Neural cell (in vitro differentiated cells): Measurements from ENCODE around the gene ECEL1. TPM values are rescaled to one million over a fixed set of nuclear protein-coding genes. Genes with fewer than 3 reads are reported as not detected.

Experiments
- H2AFZ ChIP-seq: fragments of 200-600, 300-800 bp; sonication (generic), shearing (Covaris generic); 2 replicates; pipeline ENCODE4 v1.6.0; 2014; ENCODE audit warnings: low read depth, mild to moderate bottlenecking, antibody characterized with exemption, low read length, moderate library complexity
- H3F3A ChIP-seq: fragments of 200-600 bp; shearing (Covaris generic); 2 replicates; pipeline ENCODE4 v1.6.1; 2016; ENCODE audit warnings: mild to moderate bottlenecking, moderate library complexity, mixed read lengths, antibody characterized with exemption, low read length; ENCODE audit not compliant: insufficient read depth, poor library complexity, severe bottlenecking
- H3K27ac ChIP-seq: fragments of 200-600, 300-800 bp; sonication (generic), shearing (Covaris generic); 2 replicates; pipeline ENCODE4 v1.5.1; 2014; ENCODE audit warnings: mild to moderate bottlenecking, low read length, moderate library complexity
- H3K27me3 ChIP-seq: fragments of 300-800, 200-600 bp; sonication (generic), shearing (Covaris generic); 2 replicates; pipeline ENCODE4 v1.6.0; 2014; ENCODE audit warnings: mild to moderate bottlenecking, low read depth, low read length, moderate library complexity; ENCODE audit not compliant: insufficient read depth
- H3K36me3 ChIP-seq: fragments of 300-800, 200-600 bp; sonication (generic), shearing (Covaris generic); 2 replicates; pipeline ENCODE4 v1.5.1; 2014; ENCODE audit warnings: mild to moderate bottlenecking, antibody characterized with exemption, low read length, moderate library complexity; ENCODE audit not compliant: insufficient read depth
- H3K4me2 ChIP-seq: fragments of 300-800, 200-600 bp; sonication (generic), shearing (Covaris generic); 2 replicates; pipeline ENCODE4 v1.6.0; 2014; ENCODE audit warnings: mild to moderate bottlenecking, low read length
- H3K4me3 ChIP-seq: fragments of 300-800, 200-600 bp; sonication (generic), shearing (Covaris generic); 2 replicates; pipeline ENCODE4 v1.5.1; 2014; ENCODE audit warnings: mild to moderate bottlenecking, low read length, moderate library complexity
- H3K79me2 ChIP-seq: fragments of 200-600 bp; shearing (Covaris generic); replicated peaks from 2 replicates; pipeline ENCODE4 v1.6.0; 2014; ENCODE audit warnings: mild to moderate bottlenecking, low read length, moderate library complexity; ENCODE audit not compliant: insufficient read depth
- H3K9ac ChIP-seq: fragments of 300-800, 200-600 bp; sonication (generic), shearing (Covaris generic); 2 replicates; pipeline ENCODE4 v1.6.1; 2016; ENCODE audit warnings: mild to moderate bottlenecking, low read length, mixed read lengths
- H3K9me2 ChIP-seq: fragments of 200-600 bp; shearing (Covaris generic); 2 replicates; pipeline ENCODE4 v1.6.1; 2016; ENCODE audit warnings: mild to moderate bottlenecking, low read length, mixed read lengths; ENCODE audit not compliant: insufficient read depth
- H3K9me3 ChIP-seq: fragments of 200-600, 300-800 bp; sonication (generic), shearing (Covaris generic); 2 replicates; pipeline ENCODE4 v1.6.1; 2016; ENCODE audit warnings: mild to moderate bottlenecking, mixed run types, low read length, moderate library complexity, mixed read lengths
- H4K20me1 ChIP-seq: fragments of 200-600 bp; shearing (Covaris generic); 2 replicates; pipeline ENCODE4 v1.6.1; 2016; ENCODE audit warnings: mild to moderate bottlenecking, mixed run types; ENCODE audit not compliant: insufficient read depth
- EP300 ChIP-seq: fragments of 450-650 bp; conservative IDR thresholded peaks from 2 replicates; pipeline ENCODE4 v1.6.1; 2014; ENCODE audit warnings: antibody characterized with exemption, mild to moderate bottlenecking, moderate library complexity; ENCODE audit not compliant: poor library complexity, severe bottlenecking
- EZH2 ChIP-seq: fragments of 200-600, 300-800 bp; shearing (Covaris generic), sonication (generic); IDR thresholded peaks from 2 replicates; pipeline ENCODE4 v1.6.1; 2014; ENCODE audit warnings: antibody characterized with exemption, low read length, borderline replicate concordance, mild to moderate bottlenecking; ENCODE audit not compliant: insufficient read depth, poor library complexity, severe bottlenecking
- MXI1 ChIP-seq: fragments of 450-650 bp; conservative IDR thresholded peaks from 2 replicates; pipeline ENCODE4 v1.6.1; 2014; ENCODE audit warnings: antibody characterized with exemption, mild to moderate bottlenecking; ENCODE audit not compliant: poor library complexity, severe bottlenecking
- POLR2AphosphoS5 ChIP-seq: IDR thresholded peaks from 2 replicates; pipeline ENCODE4 v1.6.1; 2012
- RAD21 ChIP-seq: fragments of 450-650 bp; conservative IDR thresholded peaks from 2 replicates; pipeline ENCODE4 v1.6.1; 2014; ENCODE audit warnings: antibody characterized with exemption, mild to moderate bottlenecking, moderate library complexity
- SMC3 ChIP-seq: fragments of 450-650 bp; conservative IDR thresholded peaks from 2 replicates; pipeline ENCODE4 v1.6.1; 2014; ENCODE audit warnings: antibody characterized with exemption, mild to moderate bottlenecking, moderate library complexity; ENCODE audit not compliant: poor library complexity
- TAF1 ChIP-seq: IDR thresholded peaks from 2 replicates; pipeline ENCODE4 v1.6.1; 2012; ENCODE audit warnings: low read depth
- polyA plus RNA-seq: library from polyadenylated mRNA; depleted of rRNA; stranded (reverse); fragments of >200 nt; gene quantifications from 2 replicates; pipeline ENCODE4 v1.2.3, GENCODE V29; 2014
- TF ChIP-seq, protein P1 (sequence below): fragments of 450-650 bp; IDR thresholded peaks from 2 replicates; pipeline ENCODE4 v1.5.1; 2014; ENCODE audit warnings: antibody characterized with exemption, mild to moderate bottlenecking, moderate library complexity; ENCODE audit not compliant: poor library complexity, severe bottlenecking
- TF ChIP-seq, protein P2 (sequence below): IDR thresholded peaks from 2 replicates; pipeline ENCODE4 v1.6.1; 2012; ENCODE audit warnings: borderline replicate concordance

Gene ECEL1
- polyA plus RNA-seq, 1 donor from 2014 or later: 60.9 TPM

GRCh38 chr2:232480201-232481190 lies 7.1 kb downstream of the ECEL1 start:
- Histone ChIP-seq H3K4me2 (no peak overlapping the region), H3K27ac (no peak overlapping the region), H3F3A (no peaks in the 10 kb centered on the region), H2AFZ (no peak overlapping the region), H3K9me3 (no peaks in the 10 kb centered on the region), H3K4me3 (no peak overlapping the region), H3K36me3 (no peaks in the 10 kb centered on the region), H3K27me3 (peaks cover 14% of the 10 kb centered on the region), H3K79me2 (no peaks in the 10 kb centered on the region), H3K9ac (no peak overlapping the region), H3K9me2 (no peaks in the 10 kb centered on the region), H4K20me1 (no peaks in the 10 kb centered on the region)
- TF ChIP-seq EP300 (no peak), TAF1 (no peak), SMC3 (no peak), EZH2 (no peak), POLR2AphosphoS5 (no peak), MXI1 (no peak), RAD21 (no peak)
- TF ChIP-seq, protein P1, sequence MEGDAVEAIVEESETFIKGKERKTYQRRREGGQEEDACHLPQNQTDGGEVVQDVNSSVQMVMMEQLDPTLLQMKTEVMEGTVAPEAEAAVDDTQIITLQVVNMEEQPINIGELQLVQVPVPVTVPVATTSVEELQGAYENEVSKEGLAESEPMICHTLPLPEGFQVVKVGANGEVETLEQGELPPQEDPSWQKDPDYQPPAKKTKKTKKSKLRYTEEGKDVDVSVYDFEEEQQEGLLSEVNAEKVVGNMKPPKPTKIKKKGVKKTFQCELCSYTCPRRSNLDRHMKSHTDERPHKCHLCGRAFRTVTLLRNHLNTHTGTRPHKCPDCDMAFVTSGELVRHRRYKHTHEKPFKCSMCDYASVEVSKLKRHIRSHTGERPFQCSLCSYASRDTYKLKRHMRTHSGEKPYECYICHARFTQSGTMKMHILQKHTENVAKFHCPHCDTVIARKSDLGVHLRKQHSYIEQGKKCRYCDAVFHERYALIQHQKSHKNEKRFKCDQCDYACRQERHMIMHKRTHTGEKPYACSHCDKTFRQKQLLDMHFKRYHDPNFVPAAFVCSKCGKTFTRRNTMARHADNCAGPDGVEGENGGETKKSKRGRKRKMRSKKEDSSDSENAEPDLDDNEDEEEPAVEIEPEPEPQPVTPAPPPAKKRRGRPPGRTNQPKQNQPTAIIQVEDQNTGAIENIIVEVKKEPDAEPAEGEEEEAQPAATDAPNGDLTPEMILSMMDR: no peak
- TF ChIP-seq, protein P2, sequence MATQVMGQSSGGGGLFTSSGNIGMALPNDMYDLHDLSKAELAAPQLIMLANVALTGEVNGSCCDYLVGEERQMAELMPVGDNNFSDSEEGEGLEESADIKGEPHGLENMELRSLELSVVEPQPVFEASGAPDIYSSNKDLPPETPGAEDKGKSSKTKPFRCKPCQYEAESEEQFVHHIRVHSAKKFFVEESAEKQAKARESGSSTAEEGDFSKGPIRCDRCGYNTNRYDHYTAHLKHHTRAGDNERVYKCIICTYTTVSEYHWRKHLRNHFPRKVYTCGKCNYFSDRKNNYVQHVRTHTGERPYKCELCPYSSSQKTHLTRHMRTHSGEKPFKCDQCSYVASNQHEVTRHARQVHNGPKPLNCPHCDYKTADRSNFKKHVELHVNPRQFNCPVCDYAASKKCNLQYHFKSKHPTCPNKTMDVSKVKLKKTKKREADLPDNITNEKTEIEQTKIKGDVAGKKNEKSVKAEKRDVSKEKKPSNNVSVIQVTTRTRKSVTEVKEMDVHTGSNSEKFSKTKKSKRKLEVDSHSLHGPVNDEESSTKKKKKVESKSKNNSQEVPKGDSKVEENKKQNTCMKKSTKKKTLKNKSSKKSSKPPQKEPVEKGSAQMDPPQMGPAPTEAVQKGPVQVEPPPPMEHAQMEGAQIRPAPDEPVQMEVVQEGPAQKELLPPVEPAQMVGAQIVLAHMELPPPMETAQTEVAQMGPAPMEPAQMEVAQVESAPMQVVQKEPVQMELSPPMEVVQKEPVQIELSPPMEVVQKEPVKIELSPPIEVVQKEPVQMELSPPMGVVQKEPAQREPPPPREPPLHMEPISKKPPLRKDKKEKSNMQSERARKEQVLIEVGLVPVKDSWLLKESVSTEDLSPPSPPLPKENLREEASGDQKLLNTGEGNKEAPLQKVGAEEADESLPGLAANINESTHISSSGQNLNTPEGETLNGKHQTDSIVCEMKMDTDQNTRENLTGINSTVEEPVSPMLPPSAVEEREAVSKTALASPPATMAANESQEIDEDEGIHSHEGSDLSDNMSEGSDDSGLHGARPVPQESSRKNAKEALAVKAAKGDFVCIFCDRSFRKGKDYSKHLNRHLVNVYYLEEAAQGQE: no peak

- Histone ChIP-seq H4K20me1 (no peaks in the 10 kb centered on the region), H3K36me3 (no peaks in the 10 kb centered on the region), H3K9ac (no peak overlapping the region), H3K4me2 (no peak overlapping the region), H3K27ac (no peak overlapping the region), H3K9me3 (no peaks in the 10 kb centered on the region), H3K4me3 (no peak overlapping the region), H3K9me2 (no peaks in the 10 kb centered on the region), H2AFZ (no peak overlapping the region), H3K79me2 (no peaks in the 10 kb centered on the region), H3F3A (no peaks in the 10 kb centered on the region), H3K27me3 (peaks cover 5% of the 10 kb centered on the region)
- no peak for TF ChIP-seq MXI1
- TF ChIP-seq POLR2AphosphoS5: no peak
- TF ChIP-seq RAD21: no peak
- TF ChIP-seq EP300: no peak
Measured at GRCh38 chr2:232479341-232480200, 8.1 kb downstream of the ECEL1 start.
